HCT116 (cell line): ENCODE data around the gene NAP1L1. TPM values are rescaled to one million over a fixed set of nuclear protein-coding genes. Genes with fewer than 3 reads are reported as not detected.

ENCODE experiments used
- ATAC-seq: fragments of 200-7000 bp; cut with Tn5 transposase; 2 replicates; pipeline ENCODE4 v1.9.1; 2020; ENCODE audit warnings: mild to moderate bottlenecking, moderate library complexity
- BruUV-seq: library from RNA; stranded (reverse); fragments of 400-500 nt; replicated peaks from 2 replicates; lab custom pipeline; 2021; lab: Mats Ljungman, UMichigan
- CTCF ChIA-PET: fragments of 300-600 bp; sonication (Branson Sonifier 250); formaldehyde crosslinking; loops from one replicate; lab custom pipeline; 2021; ENCODE audit warnings: antibody characterized with exemption; lab: Charles Lee
- POLR2A ChIA-PET: fragments of 300-600, 350-600 bp; sonication (Branson Sonifier 250); formaldehyde crosslinking; loops from one replicate; lab custom pipeline; 2021; ENCODE audit warnings: antibody characterized with exemption; lab: Charles Lee
- RAD21 ChIA-PET, 2 experiments: fragments of 300-600 bp; sonication (Branson Sonifier 250); formaldehyde crosslinking; loops; one replicate each; lab custom pipeline; 2023; ENCODE audit warnings: low total read pairs in 2 of 2; ENCODE audit not compliant: uncharacterized antibody in 2 of 2, unreplicated experiment in 2 of 2, low non-redundant PET in 1 of 2; lab: Charles Lee
- DNase-seq: peaks from one replicate; pipeline ENCODE4 v3.0.0-alpha.2; 2010; ENCODE audit warnings: low read depth, low spot score
- H2AFZ ChIP-seq: fragments of 200-600 bp; shearing (Covaris generic), sonication (generic); 2 replicates; pipeline ENCODE4 v1.6.1; 2017; ENCODE audit warnings: low read depth, mixed run types, mixed read lengths, antibody characterized with exemption, low read length; ENCODE audit not compliant: poor library complexity, severe bottlenecking
- H3K27ac ChIP-seq: 2 replicates; pipeline ENCODE4 v1.5.1; 2012; ENCODE audit warnings: low read depth, low read length
- H3K27me3 ChIP-seq: fragments of 200-600 bp; sonication (generic); 2 replicates; pipeline ENCODE4 v1.6.1; 2016; ENCODE audit warnings: mixed run types, low read length, mixed read lengths; ENCODE audit not compliant: insufficient read depth
- H3K36me3 ChIP-seq, 2 experiments: fragments of 200-500 bp in 1 of 2; fragments of 200-600 bp in 1 of 2; sonication (Bioruptor generic) in 1 of 2; sonication (generic) in 1 of 2; 2 replicates each; pipeline versions ENCODE4 v1.5.1 to v1.6.1; 2014 to 2016; ENCODE audit warnings: low read length in 2 of 2, inconsistent platforms in 1 of 2, mixed read lengths in 1 of 2, mixed run types in 1 of 2; ENCODE audit not compliant: insufficient read depth in 2 of 2, control insufficient read depth in 1 of 2
- H3K4me1 ChIP-seq, 2 experiments: fragments of 200-600 bp in 1 of 2; sonication (generic) in 1 of 2; 2 replicates each; pipeline versions ENCODE4 v1.5.1 to v1.6.1; 2012 to 2017; ENCODE audit warnings: low read length in 2 of 2, inconsistent platforms in 1 of 2, mild to moderate bottlenecking in 1 of 2, mixed read lengths in 1 of 2, mixed run types in 1 of 2, moderate library complexity in 1 of 2; ENCODE audit not compliant: insufficient read depth in 2 of 2, control insufficient read depth in 1 of 2
- H3K4me2 ChIP-seq: fragments of 200-600 bp; sonication (generic); 2 replicates; pipeline ENCODE4 v1.6.1; 2017; ENCODE audit warnings: mixed run types, low read length, mixed read lengths
- H3K4me3 ChIP-seq, 2 experiments: fragments of 200-600 bp in 1 of 2; sonication (generic) in 1 of 2; replicated peaks in 1 of 2; 2 replicates each; pipeline ENCODE4 v1.5.1; 2011 to 2016; ENCODE audit warnings: low read length in 2 of 2, control low read depth in 1 of 2, low read depth in 1 of 2, mild to moderate bottlenecking in 1 of 2, mixed read lengths in 1 of 2, mixed run types in 1 of 2
- H3K79me2 ChIP-seq: fragments of 200-600 bp; sonication (generic); 2 replicates; pipeline ENCODE4 v1.6.1; 2017; ENCODE audit warnings: mild to moderate bottlenecking, mixed run types, low read length, moderate library complexity, mixed read lengths; ENCODE audit not compliant: insufficient read depth
- H3K9ac ChIP-seq: fragments of 200-600 bp; sonication (generic); 2 replicates; pipeline ENCODE4 v1.6.1; 2016; ENCODE audit warnings: low read length, mixed read lengths
- H3K9me2 ChIP-seq: fragments of 200-600 bp; sonication (generic), shearing (Covaris generic); 2 replicates; pipeline ENCODE4 v1.6.1; 2017; ENCODE audit warnings: mixed run types, mild to moderate bottlenecking, moderate library complexity; ENCODE audit not compliant: insufficient read depth
- H3K9me3 ChIP-seq, 2 experiments: fragments of 200-500 bp in 1 of 2; fragments of 200-600 bp in 1 of 2; sonication (Bioruptor generic) in 1 of 2; sonication (generic) in 1 of 2; 2 replicates each; pipeline ENCODE4 v1.6.1; 2014 to 2017; ENCODE audit warnings: low read length in 2 of 2, mixed read lengths in 2 of 2, inconsistent platforms in 1 of 2, low read depth in 1 of 2, mild to moderate bottlenecking in 1 of 2, mixed run types in 1 of 2, moderate library complexity in 1 of 2; ENCODE audit not compliant: control insufficient read depth in 1 of 2, insufficient read depth in 1 of 2
- H4K20me1 ChIP-seq: fragments of 200-600 bp; sonication (generic), shearing (Covaris generic); 2 replicates; pipeline ENCODE4 v1.6.1; 2017; ENCODE audit warnings: mixed run types, mild to moderate bottlenecking, moderate library complexity; ENCODE audit not compliant: insufficient read depth
- EZH2phosphoT487 ChIP-seq: fragments of 200-600 bp; IDR thresholded peaks from 2 replicates; pipeline ENCODE4 v1.6.1; 2018; ENCODE audit warnings: antibody characterized with exemption, borderline replicate concordance
- FOSL1 ChIP-seq: IDR thresholded peaks from 2 replicates; pipeline ENCODE4 v1.6.1; 2012; ENCODE audit warnings: low read depth
- ZBTB33 ChIP-seq: IDR thresholded peaks from 2 replicates; pipeline ENCODE4 v1.6.1; 2011; ENCODE audit warnings: mild to moderate bottlenecking, low read length, moderate library complexity; ENCODE audit not compliant: insufficient replicate concordance; ENCODE audit errors: extremely low read depth
- ZFX ChIP-seq: fragments of 450-650 bp; IDR thresholded peaks from 2 replicates; pipeline ENCODE4 v1.6.1; 2017
- ZNF274 ChIP-seq: fragments of 200-500 bp; sonication (Bioruptor generic); IDR thresholded peaks from 2 replicates; pipeline ENCODE4 v1.6.1; 2014; ENCODE audit warnings: mild to moderate bottlenecking, low read depth, low read length, inconsistent platforms
- intact Hi-C: fragments of 100-400 bp; cut with micrococcal nuclease; formaldehyde crosslinking; loops from 2 replicates; pipeline ENCODE4 v1.10.0; 2022
- total RNA-seq: library from RNA; stranded (reverse); gene quantifications from one replicate; pipeline ENCODE4 v1.2.1, GENCODE V29; 2021; ENCODE audit not compliant: unreplicated experiment
- TF ChIP-seq, protein P1 (sequence below): IDR thresholded peaks from 2 replicates; pipeline ENCODE4 v1.6.1; 2012; ENCODE audit warnings: low read depth

NAP1L1 gene
- total RNA-seq, 1 experiment from 2014 or later = 531 TPM

DNA sequence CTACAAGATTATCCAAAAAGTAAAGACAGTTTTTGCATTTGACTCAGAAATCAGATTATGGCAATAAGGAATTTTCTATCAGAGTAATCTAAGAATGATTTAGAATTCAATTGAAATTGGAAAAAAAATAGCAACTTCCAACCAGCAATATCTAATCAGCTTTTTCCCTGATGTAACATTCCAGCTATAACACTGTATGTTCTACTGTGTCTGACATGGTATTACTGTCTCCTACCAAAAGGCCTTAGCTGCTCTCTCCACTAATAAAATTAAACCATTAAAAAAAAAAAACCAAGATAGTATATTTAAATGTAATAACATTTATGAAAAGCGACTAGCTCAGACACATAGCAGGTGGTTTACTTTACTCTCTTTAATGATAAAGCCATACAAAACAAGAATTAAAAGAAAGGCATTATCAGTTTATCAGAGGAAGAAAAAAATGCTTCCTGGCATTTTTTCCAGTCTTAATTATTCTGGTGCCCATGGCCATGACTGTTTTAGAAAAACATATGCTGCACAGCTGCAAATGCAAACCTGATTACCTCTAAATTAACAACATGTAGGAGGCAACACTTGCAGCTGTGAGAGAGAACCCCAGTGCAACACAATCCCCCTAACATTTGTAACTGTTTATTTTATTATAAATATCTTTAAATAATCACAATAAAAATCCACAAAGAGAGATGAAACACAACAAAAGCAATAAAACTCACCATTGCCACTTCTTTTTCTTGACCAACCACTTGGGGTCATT, 81.7 kb downstream of the NAP1L1 start:
- no peak overlapping the region for H3K4me2 ChIP-seq
- no peaks in the 10 kb centered on the region; a peak in 1 of 4 replicates for H3K9me3 ChIP-seq
- no TSS peak for BruUV-seq
- no peak overlapping the region for H3K27ac ChIP-seq
- no peak overlapping the region for H3K9ac ChIP-seq
- TF ChIP-seq, protein P1, sequence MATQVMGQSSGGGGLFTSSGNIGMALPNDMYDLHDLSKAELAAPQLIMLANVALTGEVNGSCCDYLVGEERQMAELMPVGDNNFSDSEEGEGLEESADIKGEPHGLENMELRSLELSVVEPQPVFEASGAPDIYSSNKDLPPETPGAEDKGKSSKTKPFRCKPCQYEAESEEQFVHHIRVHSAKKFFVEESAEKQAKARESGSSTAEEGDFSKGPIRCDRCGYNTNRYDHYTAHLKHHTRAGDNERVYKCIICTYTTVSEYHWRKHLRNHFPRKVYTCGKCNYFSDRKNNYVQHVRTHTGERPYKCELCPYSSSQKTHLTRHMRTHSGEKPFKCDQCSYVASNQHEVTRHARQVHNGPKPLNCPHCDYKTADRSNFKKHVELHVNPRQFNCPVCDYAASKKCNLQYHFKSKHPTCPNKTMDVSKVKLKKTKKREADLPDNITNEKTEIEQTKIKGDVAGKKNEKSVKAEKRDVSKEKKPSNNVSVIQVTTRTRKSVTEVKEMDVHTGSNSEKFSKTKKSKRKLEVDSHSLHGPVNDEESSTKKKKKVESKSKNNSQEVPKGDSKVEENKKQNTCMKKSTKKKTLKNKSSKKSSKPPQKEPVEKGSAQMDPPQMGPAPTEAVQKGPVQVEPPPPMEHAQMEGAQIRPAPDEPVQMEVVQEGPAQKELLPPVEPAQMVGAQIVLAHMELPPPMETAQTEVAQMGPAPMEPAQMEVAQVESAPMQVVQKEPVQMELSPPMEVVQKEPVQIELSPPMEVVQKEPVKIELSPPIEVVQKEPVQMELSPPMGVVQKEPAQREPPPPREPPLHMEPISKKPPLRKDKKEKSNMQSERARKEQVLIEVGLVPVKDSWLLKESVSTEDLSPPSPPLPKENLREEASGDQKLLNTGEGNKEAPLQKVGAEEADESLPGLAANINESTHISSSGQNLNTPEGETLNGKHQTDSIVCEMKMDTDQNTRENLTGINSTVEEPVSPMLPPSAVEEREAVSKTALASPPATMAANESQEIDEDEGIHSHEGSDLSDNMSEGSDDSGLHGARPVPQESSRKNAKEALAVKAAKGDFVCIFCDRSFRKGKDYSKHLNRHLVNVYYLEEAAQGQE = no peak
- TF ChIP-seq EZH2phosphoT487 (no peak), FOSL1 (no peak), ZBTB33 (no peak), ZFX (no peak), ZNF274 (no peak)
- H3K36me3 ChIP-seq = no peaks in the 10 kb centered on the region
- intact Hi-C loops = no loop called here
- no peaks in the 10 kb centered on the region for H3K9me2 ChIP-seq
- no peaks in the 10 kb centered on the region for H3K27me3 ChIP-seq
- H3K4me1 ChIP-seq = peaks cover 12 to 17% of the 10 kb centered on the region in 2 experiments
- DNase-seq = no peak
- no peaks in the 10 kb centered on the region for H4K20me1 ChIP-seq
- no peak overlapping the region for H2AFZ ChIP-seq
- ATAC-seq = no peak
- ChIA-PET POLR2A (no interaction called here), RAD21 (no interaction called here), CTCF (no interaction called here)
- no peak overlapping the region for H3K4me3 ChIP-seq
- H3K79me2 ChIP-seq = no peaks in the 10 kb centered on the region
